GM19043 (cell line): Measurements from ENCODE around the gene RFX8.
"Not testable (repeated sequence)": the region's sequence is repeated elsewhere in the genome, so short reads cannot be mapped to it uniquely, and the experiment has no call there.

ENCODE experiments used
- ATAC-seq: cut with Tn5 transposase; IDR thresholded peaks from one replicate; pipeline ENCODE4 v1.9.1; 2021; ENCODE audit warnings: low read depth; ENCODE audit not compliant: unreplicated experiment

The RFX8 gene

GRCh38 chr2:101474731-101475384, at the start of gene RFX8:
RFX8 (minus strand) TSS chr2:101475112; CDS start chr2:101466848, 8,264 bp downstream.
- no peak for ATAC-seq

DNA sequence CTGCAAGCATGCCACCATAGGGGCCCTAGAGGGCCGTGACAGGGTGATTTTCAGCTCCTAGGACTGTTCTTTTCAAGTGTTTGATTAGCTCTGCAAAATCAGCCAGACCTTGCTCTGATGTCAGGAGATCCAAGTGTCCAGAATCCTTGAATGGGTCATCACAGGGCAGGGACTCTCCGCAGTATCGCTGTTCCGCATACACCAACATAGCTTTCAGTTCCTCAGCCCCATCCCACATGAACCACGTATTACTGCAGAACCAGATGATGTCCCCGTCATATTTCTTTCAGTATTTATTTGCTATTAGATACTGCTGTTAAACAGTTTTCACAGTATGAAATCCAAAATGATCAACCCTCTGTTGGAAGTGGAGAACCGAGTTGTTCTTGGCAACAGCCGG, 46.6 kb upstream of the RFX8 start:
- no peak for ATAC-seq

DNA sequence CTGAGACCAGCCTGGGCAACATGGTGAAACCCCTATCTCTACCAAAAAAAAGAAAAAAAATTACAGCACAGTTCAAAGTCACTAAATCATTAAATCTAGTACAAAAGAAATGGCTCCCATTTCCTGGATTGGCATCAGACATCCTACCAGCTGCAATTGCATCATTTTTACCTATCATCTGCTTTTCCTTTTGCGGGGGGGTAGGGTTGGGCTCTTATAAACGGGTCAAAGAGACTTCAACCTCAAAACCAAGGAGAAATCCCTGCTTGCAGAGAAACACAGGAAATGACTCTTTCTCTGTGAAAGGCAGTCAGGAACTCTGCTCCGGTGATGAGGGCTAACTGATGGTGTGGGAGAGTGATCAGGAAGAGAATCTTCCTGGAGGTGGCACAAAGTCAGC, 45.3 kb upstream of the RFX8 start:
- no peak for ATAC-seq

DNA sequence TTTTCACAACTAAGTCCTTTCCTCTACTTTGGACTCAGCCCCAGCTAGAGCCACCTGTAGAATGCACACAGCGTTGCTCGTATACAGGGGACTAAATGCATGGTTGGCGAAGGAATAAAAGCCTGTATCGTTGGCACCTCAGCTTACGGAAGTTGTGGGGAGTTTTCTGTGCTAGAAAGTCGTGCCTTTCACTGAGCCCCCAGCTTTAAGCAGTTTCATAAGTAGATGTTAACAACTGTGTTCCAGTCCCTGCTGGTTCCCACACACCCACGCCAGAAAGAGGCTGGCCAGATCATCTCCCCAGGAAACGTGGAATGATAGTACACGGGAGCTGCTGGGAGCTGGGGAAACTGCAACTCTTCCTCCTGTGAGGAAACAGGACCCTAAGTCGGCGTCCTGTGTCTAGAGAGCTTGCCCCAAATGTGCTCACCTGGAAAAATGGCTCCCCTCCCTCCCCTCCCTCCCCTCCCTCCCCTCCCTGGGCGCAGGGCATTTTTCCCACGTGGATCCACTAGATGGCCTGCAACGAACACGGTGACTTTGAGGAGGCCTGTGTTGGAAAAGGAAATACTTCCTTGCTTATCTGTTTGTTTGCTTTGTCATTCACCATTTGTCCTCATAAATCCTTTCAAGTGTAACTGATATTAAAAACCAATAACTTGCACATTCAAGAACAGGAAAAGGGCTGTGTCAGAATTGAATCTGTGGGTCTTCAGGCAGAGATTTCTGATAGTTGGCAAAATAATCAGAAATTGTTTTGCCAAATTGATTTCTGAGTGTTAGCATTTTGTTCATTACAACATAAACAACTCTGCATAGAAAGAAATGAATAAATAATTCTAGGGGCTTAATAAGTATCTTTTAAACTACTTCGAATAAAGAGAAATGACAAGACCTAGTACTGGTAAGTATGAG, 43.9 kb upstream of the RFX8 start:
- ATAC-seq: no peak

DNA sequence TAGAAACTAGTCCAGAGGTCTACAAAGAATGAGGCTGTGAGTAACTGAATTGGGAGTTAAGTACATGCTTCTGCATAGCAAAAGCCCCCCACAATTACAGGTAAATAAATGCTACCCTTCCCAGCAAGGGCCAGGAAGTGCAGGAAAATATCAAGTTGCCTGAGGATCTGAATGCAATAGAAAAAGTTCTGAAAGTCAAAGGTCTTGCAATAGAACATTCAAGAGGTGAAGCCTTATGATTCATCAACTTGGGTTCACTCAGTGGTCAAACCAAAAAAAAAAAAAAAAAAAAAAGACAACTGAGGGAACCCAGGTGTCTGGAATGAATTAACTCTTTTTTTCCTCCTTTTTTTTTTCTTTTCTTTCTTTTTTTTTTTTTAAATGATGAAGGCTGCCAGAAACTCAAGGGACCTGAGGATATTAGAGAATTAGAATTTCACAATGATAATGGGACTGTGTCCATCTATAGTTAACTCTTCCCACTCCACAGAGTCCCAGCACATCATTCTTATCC, 42.9 kb upstream of the RFX8 start:
- no peak for ATAC-seq

DNA sequence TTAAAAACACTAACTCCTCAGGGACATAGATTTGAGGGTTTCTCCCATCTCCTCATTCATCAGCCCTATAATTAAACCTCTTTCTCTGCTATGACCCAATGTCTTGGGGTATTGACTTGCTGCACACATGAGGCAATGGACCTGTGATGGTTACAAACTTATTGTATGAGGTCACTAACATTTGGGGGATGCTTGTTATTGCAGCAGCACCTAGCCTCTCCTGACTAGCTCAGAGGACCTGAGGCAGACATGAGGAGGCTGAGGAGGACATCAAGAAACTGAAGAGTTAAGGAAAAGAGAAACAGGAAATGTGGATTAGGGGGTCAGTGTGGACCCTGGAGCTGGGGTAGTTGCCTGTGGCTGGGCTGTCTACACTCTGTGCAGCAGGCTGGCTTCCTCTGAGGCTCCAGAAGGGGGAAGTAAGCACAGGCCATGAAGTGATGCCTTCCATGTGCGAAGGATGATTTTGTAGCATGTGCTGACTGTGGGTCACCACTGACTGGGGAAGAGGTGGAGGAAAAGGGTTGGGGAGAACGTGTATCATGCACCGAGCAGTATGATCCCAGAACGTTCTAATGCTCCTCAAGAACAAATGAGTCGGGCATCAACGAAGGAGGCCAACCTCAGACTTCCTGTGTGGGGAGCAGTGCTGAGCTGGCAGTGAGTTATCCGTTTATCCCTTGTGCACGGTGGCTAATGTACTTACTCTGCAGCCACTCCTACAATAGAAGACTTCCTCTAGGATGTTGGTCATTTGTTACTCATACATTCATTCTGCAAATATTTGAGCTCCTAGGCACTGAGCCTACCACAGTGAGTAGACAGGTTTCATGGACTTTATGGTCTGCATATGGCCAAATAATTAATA, 42.1 kb upstream of the RFX8 start:
- ATAC-seq: no peak

- no peak for ATAC-seq
Observed at GRCh38 chr2:101516349-101516748, 41.4 kb upstream of the RFX8 start.

GRCh38 chr2:101515477-101515876, 40.6 kb upstream of the RFX8 start:
- no peak for ATAC-seq

GRCh38 chr2:101512993-101513392, 38.1 kb upstream of the RFX8 start:
- no peak for ATAC-seq

- no peak for ATAC-seq
Observed at GRCh38 chr2:101511381-101511780, 36.5 kb upstream of the RFX8 start.

DNA sequence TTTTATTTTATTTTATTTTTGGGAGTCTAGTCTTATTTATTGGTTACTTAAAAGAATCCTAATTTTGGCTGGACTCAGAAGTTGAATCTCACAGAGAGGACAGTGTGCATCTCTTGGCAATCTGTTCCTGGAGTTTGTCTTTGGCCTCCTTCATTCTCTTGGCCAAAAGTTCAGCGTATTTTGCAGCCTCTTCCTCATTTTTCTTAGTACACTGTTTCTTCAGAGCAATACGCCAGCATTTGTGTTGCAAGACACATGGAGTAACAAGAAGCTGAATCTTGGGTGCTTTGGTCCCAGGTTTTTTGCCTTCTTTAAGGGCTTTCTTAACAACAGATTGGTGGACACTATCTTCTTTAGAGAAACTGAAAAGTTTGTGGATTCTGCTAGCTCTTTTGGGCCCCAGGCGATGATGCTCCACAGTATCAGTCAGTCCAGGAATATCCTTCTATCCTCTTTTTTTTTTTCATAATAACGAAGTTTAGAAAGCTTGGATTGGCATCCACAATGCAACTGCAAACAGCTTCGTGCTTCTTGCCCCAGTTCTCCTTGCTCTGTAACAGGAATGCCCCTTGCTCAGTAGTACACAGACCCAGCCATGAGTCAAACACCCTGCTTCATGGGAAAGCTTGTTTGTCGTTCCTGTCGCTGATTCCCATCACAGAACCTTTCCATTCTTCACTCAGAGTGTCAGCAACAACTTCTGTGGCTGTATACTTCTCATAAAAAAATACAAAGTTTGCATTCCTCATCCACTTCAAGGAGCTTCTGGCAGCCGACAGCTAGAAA, 34.8 kb upstream of the RFX8 start:
- ATAC-seq: no peak

- no peak for ATAC-seq
Observed at GRCh38 chr2:101508636-101509035, 33.7 kb upstream of the RFX8 start.

DNA sequence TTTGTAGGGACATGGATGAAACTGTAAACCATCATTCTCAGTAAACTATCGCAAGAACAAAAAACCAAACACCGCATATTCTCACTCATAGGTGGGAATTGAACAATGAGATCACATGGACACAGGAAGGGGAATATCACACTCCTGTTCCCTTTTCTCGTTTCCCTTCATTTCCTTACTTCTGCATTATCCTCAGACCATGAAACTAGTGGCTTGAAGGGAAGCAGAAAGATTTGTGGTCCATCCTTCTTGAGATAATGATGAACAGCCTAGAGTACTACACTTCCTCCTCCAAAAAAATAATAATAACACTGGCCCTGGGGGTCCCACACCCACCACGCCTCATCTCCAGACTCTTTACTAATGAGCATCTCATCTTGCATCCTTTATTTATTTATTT, 30.4 kb upstream of the RFX8 start:
- ATAC-seq: not testable (repeated sequence)

DNA sequence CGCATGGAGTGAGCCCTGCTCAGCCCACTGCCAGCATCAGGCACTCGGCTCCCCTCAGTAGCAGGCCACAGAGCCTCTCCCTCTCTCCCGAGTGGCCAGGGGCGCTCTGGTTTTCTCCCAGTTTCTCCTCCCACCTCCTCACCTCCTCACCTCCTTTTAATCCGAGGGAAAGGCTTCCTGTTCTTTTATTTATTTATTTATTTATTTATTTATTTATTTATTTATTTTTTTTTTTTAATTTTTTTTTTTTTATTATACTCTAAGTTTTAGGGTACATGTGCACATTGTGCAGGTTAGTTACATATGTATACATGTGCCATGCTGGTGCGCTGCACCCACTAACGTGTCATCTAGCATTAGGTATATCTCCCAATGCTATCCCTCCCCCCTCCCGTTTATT, 29.8 kb upstream of the RFX8 start:
- not testable (repeated sequence) for ATAC-seq

- ATAC-seq: no peak
Observed at GRCh38 chr2:101502095-101502494, 27.2 kb upstream of the RFX8 start.

- no peak for ATAC-seq
Observed at GRCh38 chr2:101501443-101501842, 26.5 kb upstream of the RFX8 start.

- ATAC-seq: no peak
Observed at GRCh38 chr2:101500860-101501259, 25.9 kb upstream of the RFX8 start.

DNA sequence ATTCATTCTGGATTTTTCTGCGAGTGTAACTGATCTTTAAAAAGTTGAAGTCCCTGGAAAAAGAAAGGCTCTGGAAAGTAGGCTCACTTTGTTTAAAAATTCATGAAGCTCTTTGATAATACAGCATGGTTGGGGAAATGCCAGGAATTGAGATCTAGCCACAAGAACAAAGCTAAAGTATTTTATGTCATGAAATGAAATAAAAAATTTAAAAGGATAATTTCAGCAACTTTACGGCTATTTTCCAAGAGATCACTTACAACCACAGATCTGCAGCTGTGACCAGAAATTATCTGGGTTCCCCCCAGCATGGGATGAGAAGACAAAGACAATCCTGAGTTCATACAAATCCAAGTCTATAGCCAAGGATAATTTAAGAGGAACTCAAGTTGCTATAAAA, 25.3 kb upstream of the RFX8 start:
- no peak for ATAC-seq

- ATAC-seq: no peak
Observed at GRCh38 chr2:101496279-101496678, 21.4 kb upstream of the RFX8 start.

- no peak for ATAC-seq
Observed at GRCh38 chr2:101492936-101493473, 18.1 kb upstream of the RFX8 start.
